A172 (cell line): ENCODE results near the gene GRID1. TPM values are rescaled to one million over a fixed set of nuclear protein-coding genes. Genes with fewer than 3 reads are reported as not detected.
"Not testable (repeated sequence)": the region's sequence is repeated elsewhere in the genome, so short reads cannot be mapped to it uniquely, and the experiment has no call there.

Source experiments
- DNase-seq: peaks from one replicate; pipeline ENCODE4 v3.0.0-alpha.2; 2015; ENCODE audit warnings: low spot score
- total RNA-seq: library from RNA; depleted of rRNA; stranded (reverse); fragments of >200 nt; shearing (Covaris generic); gene quantifications from 2 replicates; pipeline ENCODE4 v1.2.3, GENCODE V29; 2014

GRID1 gene
- total RNA-seq, 1 experiment from 2014 or later = 4.9 TPM

GRCh38 chr10:85734791-85735190 lies 631.8 kb downstream of the GRID1 start:
- DNase-seq = no peak

GRCh38 chr10:85724215-85724614 lies 642.4 kb downstream of the GRID1 start:
- DNase-seq = no peak

- DNase-seq = no peak
Observed at GRCh38 chr10:85720931-85721590, 645.5 kb downstream of the GRID1 start.

- DNase-seq = no peak
Observed at GRCh38 chr10:85719408-85719807, 647.2 kb downstream of the GRID1 start.

GRCh38 chr10:85713885-85714284 lies 652.7 kb downstream of the GRID1 start:
- DNase-seq = no peak

GRCh38 chr10:85702768-85703167 lies 663.8 kb downstream of the GRID1 start:
- DNase-seq = no peak

GRCh38 chr10:85699066-85699465 lies 667.5 kb downstream of the GRID1 start:
- DNase-seq = not testable (repeated sequence)

- DNase-seq = no peak
Observed at GRCh38 chr10:85696893-85697292, 669.7 kb downstream of the GRID1 start.

- no peak for DNase-seq
Observed at GRCh38 chr10:85682621-85683020, 684.0 kb downstream of the GRID1 start.

- DNase-seq = no peak
Observed at GRCh38 chr10:85679710-85680109, 686.9 kb downstream of the GRID1 start.

- DNase-seq = no peak
Observed at GRCh38 chr10:85679061-85679460, 687.5 kb downstream of the GRID1 start.

- DNase-seq = no peak
Observed at GRCh38 chr10:85674851-85675250, 691.7 kb downstream of the GRID1 start.

GRCh38 chr10:85673270-85673669 lies 693.3 kb downstream of the GRID1 start:
- DNase-seq = no peak

GRCh38 chr10:85671530-85671929 lies 695.1 kb downstream of the GRID1 start:
- DNase-seq = no peak

- DNase-seq = no peak
Observed at GRCh38 chr10:85668522-85668921, 698.1 kb downstream of the GRID1 start.

- no peak for DNase-seq
Observed at GRCh38 chr10:85667638-85668233, 698.9 kb downstream of the GRID1 start.

GRCh38 chr10:85666987-85667386 lies 699.6 kb downstream of the GRID1 start:
- DNase-seq = no peak

GRCh38 chr10:85666102-85666501 lies 700.5 kb downstream of the GRID1 start:
- no peak for DNase-seq

- DNase-seq = no peak
Observed at GRCh38 chr10:85665681-85666080, 700.9 kb downstream of the GRID1 start.

GRCh38 chr10:85665078-85665477 lies 701.5 kb downstream of the GRID1 start:
- DNase-seq = no peak

GRCh38 chr10:85661123-85661522 lies 705.5 kb downstream of the GRID1 start:
- DNase-seq = no peak

- DNase-seq = no peak
Observed at GRCh38 chr10:85659331-85659730, 707.3 kb downstream of the GRID1 start.

- DNase-seq = no peak
Observed at GRCh38 chr10:85658518-85658917, 708.1 kb downstream of the GRID1 start.
